Osteoblast (primary cell): Measurements from ENCODE around the gene ETFBKMT. TPM values are rescaled to one million over a fixed set of nuclear protein-coding genes. Genes with fewer than 3 reads are reported as not detected.
"Not testable (repeated sequence)": the region's sequence is repeated elsewhere in the genome, so short reads cannot be mapped to it uniquely, and the experiment has no call there.

Experiments used
- DNase-seq: peaks from one replicate; pipeline ENCODE4 v3.0.0; 2011; ENCODE audit warnings: low spot score, mixed read lengths; ENCODE audit not compliant: insufficient read length; ENCODE audit errors: missing footprints
- H2AFZ ChIP-seq: 2 replicates; pipeline ENCODE4 v1.6.0; 2011; ENCODE audit warnings: mild to moderate bottlenecking, low read length
- H3K27ac ChIP-seq: 2 replicates; pipeline ENCODE4 v1.5.1; 2011; ENCODE audit warnings: mild to moderate bottlenecking, low read depth, low read length, moderate library complexity
- H3K27me3 ChIP-seq: 2 replicates; pipeline ENCODE4 v1.6.0; 2012; ENCODE audit warnings: mild to moderate bottlenecking, control low read depth, inconsistent platforms, low read length, moderate library complexity; ENCODE audit not compliant: insufficient read depth
- H3K36me3 ChIP-seq: 2 replicates; pipeline ENCODE4 v1.5.1; 2011; ENCODE audit warnings: mild to moderate bottlenecking, low read length, control low read depth, moderate library complexity; ENCODE audit not compliant: insufficient read depth
- H3K4me1 ChIP-seq: 2 replicates; pipeline ENCODE4 v1.5.1; 2011; ENCODE audit warnings: mild to moderate bottlenecking, low read length, control low read depth, moderate library complexity; ENCODE audit not compliant: insufficient read depth
- H3K4me2 ChIP-seq: 2 replicates; pipeline ENCODE4 v1.6.0; 2011; ENCODE audit warnings: mild to moderate bottlenecking, low read length; ENCODE audit not compliant: insufficient read depth
- H3K4me3 ChIP-seq: fragments of 200-600 bp; sonication (generic); 3 replicates; pipeline ENCODE4 v1.5.1; 2012; ENCODE audit warnings: mild to moderate bottlenecking, low read length, inconsistent platforms; ENCODE audit not compliant: insufficient read depth
- H3K79me2 ChIP-seq: 2 replicates; pipeline ENCODE4 v1.6.0; 2012; ENCODE audit warnings: mild to moderate bottlenecking, low read length, control low read depth, inconsistent platforms; ENCODE audit not compliant: insufficient read depth
- H3K9me3 ChIP-seq: 2 replicates; pipeline ENCODE4 v1.5.1; 2011; ENCODE audit warnings: low read depth, low read length, control low read depth
- H4K20me1 ChIP-seq: 2 replicates; pipeline ENCODE4 v1.6.0; 2012; ENCODE audit warnings: mild to moderate bottlenecking, low read length, control low read depth; ENCODE audit not compliant: insufficient read depth
- total RNA-seq: library from RNA; depleted of rRNA; stranded (reverse); fragments of >200 nt; gene quantifications from 2 replicates; pipeline ENCODE4 v1.2.3, GENCODE V29; 2012
- TF ChIP-seq, protein P1 (sequence below): IDR thresholded peaks from 2 replicates; pipeline ENCODE4 v1.5.1; 2011; ENCODE audit warnings: mild to moderate bottlenecking, low read depth, low read length, moderate library complexity; ENCODE audit errors: extremely low read depth

Gene ETFBKMT
- total RNA-seq, 1 donor = 4.7 TPM

DNA sequence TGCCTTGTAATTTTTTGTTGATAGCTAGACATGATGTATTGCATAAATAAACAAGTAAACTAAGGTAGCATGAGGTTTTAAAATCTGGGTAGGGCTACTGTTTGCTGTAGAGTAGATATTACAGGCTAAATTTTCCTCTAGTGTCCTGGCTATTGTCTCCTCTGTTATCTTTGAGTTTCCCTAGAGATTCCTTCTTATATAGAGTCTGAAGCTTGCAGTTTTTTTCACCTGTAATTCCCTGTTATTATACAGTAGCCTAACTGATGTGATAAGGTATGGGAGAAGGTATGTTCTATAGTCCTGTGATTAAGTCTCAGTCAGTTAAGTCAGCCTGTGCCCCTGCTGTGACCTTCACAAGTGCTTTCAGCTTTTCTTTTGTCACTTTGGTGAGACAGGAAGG, 9.5 kb downstream of the ETFBKMT start:
- no peaks in the 10 kb centered on the region for H4K20me1 ChIP-seq
- H3K4me3 ChIP-seq = no peak overlapping the region
- peaks cover 7% of the 10 kb centered on the region for H3K9me3 ChIP-seq
- H3K27ac ChIP-seq = no peak overlapping the region
- H3K27me3 ChIP-seq = no peaks in the 10 kb centered on the region
- H3K79me2 ChIP-seq = no peaks in the 10 kb centered on the region
- peaks cover 3% of the 10 kb centered on the region for H3K4me1 ChIP-seq
- no peak for DNase-seq
- TF ChIP-seq, protein P1, sequence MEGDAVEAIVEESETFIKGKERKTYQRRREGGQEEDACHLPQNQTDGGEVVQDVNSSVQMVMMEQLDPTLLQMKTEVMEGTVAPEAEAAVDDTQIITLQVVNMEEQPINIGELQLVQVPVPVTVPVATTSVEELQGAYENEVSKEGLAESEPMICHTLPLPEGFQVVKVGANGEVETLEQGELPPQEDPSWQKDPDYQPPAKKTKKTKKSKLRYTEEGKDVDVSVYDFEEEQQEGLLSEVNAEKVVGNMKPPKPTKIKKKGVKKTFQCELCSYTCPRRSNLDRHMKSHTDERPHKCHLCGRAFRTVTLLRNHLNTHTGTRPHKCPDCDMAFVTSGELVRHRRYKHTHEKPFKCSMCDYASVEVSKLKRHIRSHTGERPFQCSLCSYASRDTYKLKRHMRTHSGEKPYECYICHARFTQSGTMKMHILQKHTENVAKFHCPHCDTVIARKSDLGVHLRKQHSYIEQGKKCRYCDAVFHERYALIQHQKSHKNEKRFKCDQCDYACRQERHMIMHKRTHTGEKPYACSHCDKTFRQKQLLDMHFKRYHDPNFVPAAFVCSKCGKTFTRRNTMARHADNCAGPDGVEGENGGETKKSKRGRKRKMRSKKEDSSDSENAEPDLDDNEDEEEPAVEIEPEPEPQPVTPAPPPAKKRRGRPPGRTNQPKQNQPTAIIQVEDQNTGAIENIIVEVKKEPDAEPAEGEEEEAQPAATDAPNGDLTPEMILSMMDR = no peak
- no peaks in the 10 kb centered on the region for H3K36me3 ChIP-seq
- H3K4me2 ChIP-seq = no peak overlapping the region
- H2AFZ ChIP-seq = no peak overlapping the region

GRCh38 chr12:31669582-31669981, 10.1 kb downstream of the ETFBKMT start:
- H3K27me3 ChIP-seq, H3K27ac ChIP-seq, H3K79me2 ChIP-seq, H3K36me3 ChIP-seq, H3K4me1 ChIP-seq, H2AFZ ChIP-seq, DNase-seq, H3K4me3 ChIP-seq, H3K4me2 ChIP-seq, H4K20me1 ChIP-seq, H3K9me3 ChIP-seq: not testable (repeated sequence)

DNA sequence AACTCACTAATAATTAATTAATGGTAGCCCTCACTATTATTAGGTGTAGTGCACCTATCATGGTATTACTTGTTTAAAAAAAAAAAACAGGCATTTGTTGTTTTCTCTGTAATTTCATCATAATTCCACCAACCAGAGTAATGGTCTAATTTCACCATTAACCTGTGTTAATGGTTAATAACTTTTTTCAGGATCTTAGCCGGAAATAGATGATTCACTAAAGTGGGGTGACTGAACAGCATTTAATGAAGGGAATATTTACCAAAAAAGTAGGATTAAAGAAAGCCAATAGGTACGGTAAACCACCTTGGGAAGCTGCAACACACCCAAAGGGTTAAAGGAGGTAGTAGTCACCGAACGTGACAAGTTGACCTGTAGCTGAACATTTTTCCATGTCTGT, 13.0 kb downstream of the ETFBKMT start:
- no peaks in the 10 kb centered on the region for H4K20me1 ChIP-seq
- H3K27me3 ChIP-seq = no peaks in the 10 kb centered on the region
- no peak overlapping the region for H3K4me2 ChIP-seq
- H3K36me3 ChIP-seq = no peaks in the 10 kb centered on the region
- peaks cover 3% of the 10 kb centered on the region for H3K4me1 ChIP-seq
- peaks cover 7% of the 10 kb centered on the region for H3K9me3 ChIP-seq
- TF ChIP-seq, protein P1 = no peak
- H3K79me2 ChIP-seq = no peaks in the 10 kb centered on the region
- H2AFZ ChIP-seq = no peak overlapping the region
- H3K27ac ChIP-seq = no peak overlapping the region
- no peak for DNase-seq
- no peak overlapping the region for H3K4me3 ChIP-seq

- Histone ChIP-seq H3K27me3 (no peaks in the 10 kb centered on the region), H3K79me2 (no peaks in the 10 kb centered on the region), H2AFZ (no peak overlapping the region), H3K4me1 (no peaks in the 10 kb centered on the region), H4K20me1 (no peaks in the 10 kb centered on the region), H3K4me3 (no peak overlapping the region), H3K4me2 (no peak overlapping the region), H3K9me3 (peaks cover 2% of the 10 kb centered on the region), H3K27ac (no peak overlapping the region), H3K36me3 (no peaks in the 10 kb centered on the region)
- peak; percentile 34 for DNase-seq
- TF ChIP-seq, protein P1 = peak; percentile 79
Measured at GRCh38 chr12:31682136-31682962, 22.9 kb downstream of the ETFBKMT start.
